T-helper 17 cell (primary cell): ENCODE results near the gene CLCA2. TPM values are rescaled to one million over a fixed set of nuclear protein-coding genes. Genes with fewer than 3 reads are reported as not detected.

Experiments used
- ATAC-seq: fragments of 150-1000 bp; cut with Tn5 transposase; 2 replicates; pipeline ENCODE4 v1.10.0; 2021; ENCODE audit warnings: mild to moderate bottlenecking, moderate library complexity
- DNase-seq, 3 donors: peaks; one replicate each; pipeline versions ENCODE4 v3.0.0 to v3.0.0-alpha.2; 2020 to 2021
- H3K9me3 ChIP-seq: one replicate; pipeline ENCODE4 v1.7.0; 2013; ENCODE audit warnings: low read length, mild to moderate bottlenecking; ENCODE audit not compliant: control insufficient read depth, poor library complexity, severe bottlenecking
- H3K27ac Mint-ChIP-seq: one replicate; pipeline ENCODE4 v1.8.0; 2022; ENCODE audit warnings: mild to moderate bottlenecking, moderate library complexity, mixed read lengths
- H3K27me3 Mint-ChIP-seq: one replicate; pipeline ENCODE4 v1.8.0; 2022; ENCODE audit warnings: mixed read lengths
- H3K36me3 Mint-ChIP-seq: one replicate; pipeline ENCODE4 v1.8.0; 2022; ENCODE audit warnings: low read depth, mixed read lengths
- H3K4me1 Mint-ChIP-seq: one replicate; pipeline ENCODE4 v1.8.0; 2022; ENCODE audit warnings: mild to moderate bottlenecking, mixed read lengths
- H3K4me3 Mint-ChIP-seq: one replicate; pipeline ENCODE4 v1.8.0; 2022; ENCODE audit warnings: mild to moderate bottlenecking, moderate library complexity, mixed read lengths
- total RNA-seq, 4 donors: library from RNA in 2 of 4; stranded (reverse) in 2 of 4; gene quantifications; one replicate each; pipeline ENCODE4 v1.2.3 and lab custom pipeline; 2022 to 2026

Gene CLCA2
- total RNA-seq, 2 donors from 2014 or later: not detected

- no peaks in the 10 kb centered on the region for H3K36me3 Mint-ChIP-seq
- no peaks in the 10 kb centered on the region for H3K4me1 Mint-ChIP-seq
- no peak for DNase-seq
- H3K27me3 Mint-ChIP-seq: peaks cover 33% of the 10 kb centered on the region
- ATAC-seq: no peak
- H3K27ac Mint-ChIP-seq: no peak overlapping the region
- H3K4me3 Mint-ChIP-seq: no peak overlapping the region
- no peaks in the 10 kb centered on the region for H3K9me3 ChIP-seq
Observed at GRCh38 chr1:86470859-86471258, 46.9 kb downstream of the CLCA2 start.

GRCh38 chr1:86471291-86471690 is 47.3 kb downstream of the CLCA2 start:
- no peak for DNase-seq
- peaks cover 29% of the 10 kb centered on the region for H3K27me3 Mint-ChIP-seq
- H3K4me3 Mint-ChIP-seq: no peak overlapping the region
- no peak overlapping the region for H3K27ac Mint-ChIP-seq
- H3K4me1 Mint-ChIP-seq: no peaks in the 10 kb centered on the region
- H3K36me3 Mint-ChIP-seq: no peaks in the 10 kb centered on the region
- no peaks in the 10 kb centered on the region for H3K9me3 ChIP-seq
- no peak for ATAC-seq

GRCh38 chr1:86472152-86472551 is 48.2 kb downstream of the CLCA2 start:
- no peak for DNase-seq
- H3K27ac Mint-ChIP-seq: no peak overlapping the region
- H3K4me1 Mint-ChIP-seq: no peaks in the 10 kb centered on the region
- no peak overlapping the region for H3K4me3 Mint-ChIP-seq
- H3K9me3 ChIP-seq: no peaks in the 10 kb centered on the region
- ATAC-seq: no peak
- H3K36me3 Mint-ChIP-seq: no peaks in the 10 kb centered on the region
- peaks cover 34% of the 10 kb centered on the region for H3K27me3 Mint-ChIP-seq

DNA sequence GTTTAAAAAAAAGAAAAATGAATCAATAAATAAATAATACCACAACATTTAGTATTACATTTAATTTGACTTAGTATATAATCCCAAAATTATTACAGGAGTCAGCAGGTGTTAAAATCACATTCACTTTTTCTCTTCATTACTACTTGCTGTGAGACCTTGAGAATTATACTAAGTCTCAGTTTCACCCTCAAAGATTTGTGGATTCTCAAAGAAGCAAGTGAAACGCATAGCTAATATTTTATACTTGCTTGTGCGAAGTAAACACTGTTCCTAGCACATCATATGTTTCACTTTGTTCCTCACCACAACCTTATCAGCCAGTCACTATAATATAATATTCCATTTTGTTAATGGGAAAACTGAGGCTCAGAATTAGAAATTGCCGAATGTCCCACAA is 48.8 kb downstream of the CLCA2 start:
- no peak for DNase-seq
- Mint-ChIP-seq H3K27me3 (peaks cover 35% of the 10 kb centered on the region), H3K4me1 (no peaks in the 10 kb centered on the region), H3K36me3 (no peaks in the 10 kb centered on the region), H3K27ac (no peak overlapping the region), H3K4me3 (no peak overlapping the region)
- no peaks in the 10 kb centered on the region for H3K9me3 ChIP-seq
- ATAC-seq: no peak

GRCh38 chr1:86477256-86477655 is 53.3 kb downstream of the CLCA2 start:
- no peaks in the 10 kb centered on the region for H3K9me3 ChIP-seq
- Mint-ChIP-seq H3K27ac (no peak overlapping the region), H3K4me3 (no peak overlapping the region), H3K36me3 (no peaks in the 10 kb centered on the region), H3K27me3 (peaks cover 24% of the 10 kb centered on the region), H3K4me1 (no peaks in the 10 kb centered on the region)
- DNase-seq: no peak
- ATAC-seq: no peak

DNA sequence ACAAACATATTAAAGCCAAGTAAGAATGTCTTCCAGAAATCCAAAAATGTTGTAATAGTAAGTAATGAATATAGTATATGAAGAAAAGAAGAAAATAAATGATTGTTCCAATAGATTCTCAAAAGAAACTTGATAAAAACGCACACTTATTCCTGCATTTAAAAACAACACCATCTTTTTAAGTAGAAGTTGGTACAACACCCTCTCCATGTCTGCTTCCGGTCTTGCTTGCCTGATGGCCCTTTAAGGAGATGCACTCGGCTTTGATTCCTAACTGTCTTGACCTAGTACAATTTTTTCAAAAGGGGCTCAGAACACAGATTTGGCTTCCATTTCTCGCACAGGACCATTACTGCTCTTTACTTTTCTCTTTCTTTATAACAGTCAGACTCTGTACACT is 53.7 kb downstream of the CLCA2 start:
- H3K4me3 Mint-ChIP-seq: no peak overlapping the region

DNA sequence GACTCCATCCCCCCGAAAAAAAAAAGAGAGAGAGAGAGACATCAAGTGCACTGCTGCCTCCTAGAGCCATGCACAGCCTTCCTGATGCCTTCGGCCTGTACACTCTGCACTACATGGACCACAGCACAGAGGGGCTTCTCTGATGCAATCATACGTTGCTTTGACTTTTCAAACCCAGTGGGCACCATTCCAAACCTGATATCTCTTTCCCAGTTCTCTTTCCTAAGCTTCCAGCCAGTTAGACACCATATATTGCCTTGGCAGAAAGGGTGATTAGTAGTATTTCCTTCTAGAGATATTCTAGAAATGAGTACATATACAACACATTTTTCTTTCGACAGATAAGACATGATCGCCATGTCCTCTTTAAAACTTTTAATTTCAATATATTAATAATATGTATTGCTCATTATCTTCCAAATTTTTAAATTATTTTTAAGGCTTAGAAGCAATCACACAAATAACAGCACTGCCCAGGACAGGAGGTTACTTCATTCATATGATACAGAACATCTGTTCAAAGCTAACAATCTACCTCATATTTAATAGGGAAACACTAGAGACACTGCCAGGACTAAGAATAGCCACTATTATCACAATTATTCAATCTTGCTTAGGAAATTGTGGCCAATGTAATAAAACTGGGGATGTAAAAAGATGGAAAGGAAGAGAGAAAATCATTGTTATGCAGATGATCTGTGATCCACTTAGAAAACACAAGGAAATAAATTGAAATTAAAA is 54.6 kb downstream of the CLCA2 start:
- Mint-ChIP-seq H3K27ac (peak overlapping the region; percentile 63), H3K4me3 (no peak overlapping the region), H3K36me3 (no peaks in the 10 kb centered on the region), H3K4me1 (no peaks in the 10 kb centered on the region), H3K27me3 (peaks cover 24% of the 10 kb centered on the region)
- DNase-seq: no peak
- H3K9me3 ChIP-seq: no peaks in the 10 kb centered on the region
- ATAC-seq: no peak

More for the DNA sequence above, 53.7 kb downstream of the CLCA2 start:
- H3K4me1 Mint-ChIP-seq: no peaks in the 10 kb centered on the region
- peak overlapping the region; percentile 63 for H3K27ac Mint-ChIP-seq
- no peak for DNase-seq
- no peaks in the 10 kb centered on the region for H3K36me3 Mint-ChIP-seq
- ATAC-seq: no peak
- peaks cover 21% of the 10 kb centered on the region for H3K27me3 Mint-ChIP-seq
- H3K9me3 ChIP-seq: no peaks in the 10 kb centered on the region

GRCh38 chr1:86481966-86482365 is 58.0 kb downstream of the CLCA2 start:
- Mint-ChIP-seq H3K4me1 (no peaks in the 10 kb centered on the region), H3K4me3 (no peak overlapping the region)
- ATAC-seq: no peak

GRCh38 chr1:86487131-86487810 is 63.3 kb downstream of the CLCA2 start:
- H3K4me1 Mint-ChIP-seq: no peaks in the 10 kb centered on the region
- H3K4me3 Mint-ChIP-seq: no peak overlapping the region
- H3K9me3 ChIP-seq: no peaks in the 10 kb centered on the region
- H3K36me3 Mint-ChIP-seq: no peaks in the 10 kb centered on the region
- H3K27ac Mint-ChIP-seq: no peak overlapping the region
- DNase-seq (no peak), ATAC-seq (no peak)
- H3K27me3 Mint-ChIP-seq: peaks cover 23% of the 10 kb centered on the region

More at GRCh38 chr1:86481966-86482365, 58.0 kb downstream of the CLCA2 start:
- peaks cover 18% of the 10 kb centered on the region for H3K27me3 Mint-ChIP-seq
- H3K27ac Mint-ChIP-seq: no peak overlapping the region
- no peaks in the 10 kb centered on the region for H3K9me3 ChIP-seq
- H3K36me3 Mint-ChIP-seq: no peaks in the 10 kb centered on the region
- no peak for DNase-seq

DNA sequence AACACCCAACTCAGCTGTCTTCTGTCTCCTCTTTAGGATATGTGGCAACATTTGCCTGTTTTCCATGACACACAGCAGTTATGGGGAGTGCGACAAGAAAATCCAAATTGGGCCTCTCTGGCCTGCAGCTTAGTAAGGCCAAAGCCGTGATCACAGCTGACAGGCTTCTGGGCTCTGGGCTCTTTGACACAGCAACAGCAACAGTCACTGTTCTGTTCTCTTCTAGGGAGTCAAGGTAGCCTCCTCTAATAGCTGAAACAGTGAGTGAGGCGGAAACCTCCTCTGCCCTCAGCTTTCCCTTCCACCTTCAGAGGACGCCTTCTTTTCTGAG is 63.8 kb downstream of the CLCA2 start:
- Mint-ChIP-seq H3K27me3 (peaks cover 28% of the 10 kb centered on the region), H3K36me3 (no peaks in the 10 kb centered on the region), H3K4me1 (no peaks in the 10 kb centered on the region), H3K4me3 (no peak overlapping the region), H3K27ac (no peak overlapping the region)
- no peaks in the 10 kb centered on the region for H3K9me3 ChIP-seq
- ATAC-seq (no peak), DNase-seq (no peak)

DNA sequence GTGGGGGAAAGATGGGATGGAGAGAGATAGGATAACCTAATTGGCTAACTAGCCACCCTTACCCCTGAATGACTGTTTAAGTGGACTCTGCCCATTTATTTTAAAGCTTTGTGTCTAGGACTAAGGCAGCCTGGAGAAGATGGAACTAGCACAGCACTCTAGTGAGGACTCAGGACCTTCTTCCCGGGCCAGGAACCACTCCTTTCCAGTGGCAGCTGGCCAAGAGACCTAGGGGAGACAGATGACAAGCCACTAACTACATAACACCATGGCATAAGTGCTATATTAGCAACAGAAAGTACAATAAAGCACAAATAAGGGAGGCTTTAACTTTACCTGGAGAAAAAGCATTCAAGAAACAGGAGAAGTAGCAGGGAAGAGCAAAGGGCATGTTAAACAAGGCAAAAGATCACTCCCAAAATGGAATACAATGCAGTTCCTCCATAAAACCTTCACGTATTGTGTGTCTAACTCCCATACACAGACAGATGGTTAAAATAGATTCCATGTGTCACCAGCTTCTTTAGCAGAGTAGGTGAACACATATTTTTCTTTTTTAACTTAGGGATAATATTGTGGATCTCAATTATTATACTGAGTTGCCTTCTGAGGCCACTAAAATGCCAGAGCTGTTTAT is 65.4 kb downstream of the CLCA2 start:
- peak overlapping the region; percentile 32 for H3K27ac Mint-ChIP-seq
- no peak overlapping the region for H3K4me3 Mint-ChIP-seq
- no peaks in the 10 kb centered on the region for H3K9me3 ChIP-seq
- ATAC-seq: no peak
- H3K27me3 Mint-ChIP-seq: peaks cover 23% of the 10 kb centered on the region
- H3K4me1 Mint-ChIP-seq: no peaks in the 10 kb centered on the region
- no peak for DNase-seq
- no peaks in the 10 kb centered on the region for H3K36me3 Mint-ChIP-seq

- DNase-seq: no peak
- no peak for ATAC-seq
Observed at GRCh38 chr1:86491171-86491950, 67.4 kb downstream of the CLCA2 start.

DNA sequence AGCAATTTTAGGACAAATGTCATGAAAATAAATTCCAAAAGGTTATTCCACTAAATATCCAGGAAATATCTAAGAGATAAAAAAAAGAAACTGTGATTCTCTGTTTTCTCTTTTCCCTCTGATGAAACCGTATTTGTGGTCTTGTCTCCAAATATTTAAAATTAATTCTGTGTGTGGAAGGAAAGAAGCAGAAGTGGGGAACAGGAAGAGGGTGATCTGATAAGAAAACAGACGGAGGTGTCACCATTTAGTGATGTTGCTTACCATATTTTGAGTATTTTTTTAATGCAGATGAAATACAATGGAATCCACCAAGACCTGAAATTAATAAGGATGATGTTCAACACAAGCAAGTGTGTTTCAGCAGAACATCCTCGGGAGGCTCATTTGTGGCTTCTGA is 74.3 kb downstream of the CLCA2 start:
- H3K27me3 Mint-ChIP-seq: peaks cover 26% of the 10 kb centered on the region
- ATAC-seq: no peak
- no peak for DNase-seq
- H3K36me3 Mint-ChIP-seq: no peaks in the 10 kb centered on the region
- no peaks in the 10 kb centered on the region for H3K9me3 ChIP-seq
- no peak overlapping the region for H3K4me3 Mint-ChIP-seq
- H3K4me1 Mint-ChIP-seq: peaks cover 6% of the 10 kb centered on the region
- no peak overlapping the region for H3K27ac Mint-ChIP-seq

More at GRCh38 chr1:86491171-86491950, 67.4 kb downstream of the CLCA2 start:
- no peaks in the 10 kb centered on the region for H3K4me1 Mint-ChIP-seq
- no peak overlapping the region for H3K27ac Mint-ChIP-seq
- H3K9me3 ChIP-seq: no peaks in the 10 kb centered on the region
- no peak overlapping the region for H3K4me3 Mint-ChIP-seq
- H3K36me3 Mint-ChIP-seq: no peaks in the 10 kb centered on the region
- peaks cover 27% of the 10 kb centered on the region for H3K27me3 Mint-ChIP-seq
